Stimulated activated CD8-positive, alpha-beta memory T cell treated with anti-CD3 and anti-CD28 coated beads, Interleukin-7, amount 100 ng/mL, for 1 hour (primary cell): ENCODE data around the gene PTGS1.
A peak's percentile ranks its signal among the peaks of the same experiment; 100 is the strongest.
"Not testable (repeated sequence)": the region's sequence is repeated elsewhere in the genome, so short reads cannot be mapped to it uniquely, and the experiment has no call there.

ENCODE experiments used
- DNase-seq, 2 donors: peaks; one replicate each; pipeline ENCODE4 v3.0.0-alpha.2; 2020; ENCODE audit warnings: low read depth in 2 of 2

Gene PTGS1

GRCh38 chr9:122347348-122348287, 23.2 kb upstream of the PTGS1 start:
- DNase-seq, result no peak

DNA sequence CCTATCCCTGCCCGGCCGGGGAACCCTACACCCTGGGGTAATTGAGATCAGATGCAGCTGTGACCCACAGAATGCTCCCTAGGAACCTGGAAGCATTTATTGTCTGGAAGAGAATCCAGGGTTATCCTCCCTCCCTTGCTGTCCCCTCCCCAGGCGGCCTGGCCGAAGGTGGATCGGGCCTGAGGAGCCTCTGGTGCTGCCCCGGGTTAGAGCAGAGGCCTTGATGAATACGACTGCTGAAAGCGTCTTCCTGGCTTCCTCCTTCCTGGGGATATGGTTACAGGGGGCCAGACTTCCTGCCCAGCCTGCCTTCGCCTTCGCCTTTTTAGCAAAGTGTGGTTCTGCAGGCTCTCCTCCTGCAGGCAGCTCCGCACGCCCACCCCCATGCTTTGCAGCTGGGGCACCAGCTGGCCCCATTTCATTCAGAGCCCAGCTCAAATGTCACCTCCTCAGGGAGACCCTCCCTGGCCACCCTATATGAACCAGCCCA, 22.5 kb upstream of the PTGS1 start:
- no peak for DNase-seq

DNA sequence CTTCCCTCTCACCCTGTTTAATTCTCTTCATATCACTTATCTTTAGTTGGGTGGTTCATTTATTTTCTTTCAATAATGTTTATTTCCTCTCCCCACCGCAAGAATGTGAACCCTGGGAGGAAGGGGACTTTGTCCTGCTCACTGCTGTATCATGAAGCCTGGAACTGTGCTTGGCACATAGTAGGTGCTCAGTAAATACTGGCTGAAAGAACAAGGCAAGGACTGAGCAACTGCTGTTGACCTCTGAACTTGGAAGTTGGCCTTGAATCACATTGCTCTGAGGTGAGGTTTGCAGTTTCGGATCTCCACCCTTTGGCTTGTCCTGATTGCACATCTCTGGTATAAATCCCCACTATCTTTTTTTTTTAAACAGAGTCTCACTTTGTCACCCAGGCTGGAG, 22.0 kb upstream of the PTGS1 start:
- no peak for DNase-seq

- DNase-seq, result no peak
These were observed 21.6 kb upstream of the PTGS1 start for GRCh38 chr9:122349201-122349600.

DNA sequence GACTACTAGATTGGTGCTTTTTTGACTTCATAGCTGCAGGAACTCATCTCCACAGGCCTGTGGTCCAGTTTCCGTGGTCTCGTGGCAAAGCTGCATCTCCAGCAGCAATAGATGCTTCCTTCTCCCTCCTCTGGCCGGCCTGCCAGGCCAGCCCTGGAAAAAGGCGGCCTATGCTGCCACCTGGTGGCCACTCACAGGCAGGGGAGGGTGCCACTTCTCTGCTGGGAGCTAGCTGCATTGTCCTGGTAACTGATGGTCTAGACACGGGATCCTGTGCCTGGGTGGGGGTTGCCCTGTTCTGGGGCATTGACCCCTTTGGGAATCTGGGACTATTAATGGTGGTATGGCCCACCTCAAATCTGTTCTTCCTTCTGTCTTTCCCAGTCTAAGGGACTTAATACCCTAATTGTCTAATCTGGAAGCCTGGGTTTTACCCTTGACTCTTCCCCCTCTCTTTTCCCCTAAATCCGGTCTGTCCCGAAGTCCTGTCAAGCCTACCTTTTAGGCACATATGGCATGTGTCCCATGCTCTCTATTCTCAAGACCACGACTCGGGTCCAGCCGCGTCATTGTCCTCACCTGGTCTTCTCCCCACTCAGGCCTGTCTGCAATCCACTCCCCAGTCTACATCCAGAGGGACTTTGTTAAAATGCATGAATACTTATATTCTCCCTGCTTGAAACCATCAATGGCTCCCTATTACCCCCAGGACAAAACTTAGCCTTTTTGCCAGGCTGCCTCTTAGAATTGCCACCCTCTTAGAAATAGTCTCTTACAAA, 20.1 kb upstream of the PTGS1 start:
- peak; percentile 53 to 70 for DNase-seq

DNA sequence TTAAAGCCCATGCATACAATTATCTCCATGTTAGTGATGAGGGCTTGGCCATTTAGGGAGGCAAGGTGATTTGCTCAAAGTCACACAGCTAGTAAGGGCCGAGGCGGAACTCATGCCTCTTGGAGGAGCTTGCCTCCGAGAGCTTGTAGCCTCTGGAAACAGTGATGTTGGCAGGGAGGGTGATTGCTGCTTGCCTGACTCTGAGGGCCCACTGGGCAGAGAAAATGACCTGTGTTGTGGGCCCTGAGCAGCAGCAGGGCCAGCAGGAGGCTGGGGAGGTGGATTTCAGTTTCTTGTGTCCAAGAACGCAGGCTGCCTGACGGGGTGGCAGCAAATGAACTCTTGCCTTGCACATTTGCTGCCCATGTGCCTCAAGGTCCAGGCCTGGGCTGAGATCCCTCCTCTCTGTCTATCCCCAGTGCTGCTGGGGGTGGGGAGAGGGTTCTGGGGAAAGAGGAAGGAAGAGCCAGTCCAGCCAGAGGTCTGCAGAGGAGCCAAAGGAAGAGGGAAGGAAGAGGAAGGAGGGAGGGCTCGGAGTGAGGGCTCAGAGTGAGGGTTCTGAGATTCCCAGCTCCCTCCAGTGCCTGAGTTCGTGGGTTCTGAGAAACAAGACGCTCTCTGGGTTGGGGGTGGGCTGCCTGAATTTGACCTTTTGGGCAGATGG, 16.2 kb upstream of the PTGS1 start:
- DNase-seq, result no peak

DNA sequence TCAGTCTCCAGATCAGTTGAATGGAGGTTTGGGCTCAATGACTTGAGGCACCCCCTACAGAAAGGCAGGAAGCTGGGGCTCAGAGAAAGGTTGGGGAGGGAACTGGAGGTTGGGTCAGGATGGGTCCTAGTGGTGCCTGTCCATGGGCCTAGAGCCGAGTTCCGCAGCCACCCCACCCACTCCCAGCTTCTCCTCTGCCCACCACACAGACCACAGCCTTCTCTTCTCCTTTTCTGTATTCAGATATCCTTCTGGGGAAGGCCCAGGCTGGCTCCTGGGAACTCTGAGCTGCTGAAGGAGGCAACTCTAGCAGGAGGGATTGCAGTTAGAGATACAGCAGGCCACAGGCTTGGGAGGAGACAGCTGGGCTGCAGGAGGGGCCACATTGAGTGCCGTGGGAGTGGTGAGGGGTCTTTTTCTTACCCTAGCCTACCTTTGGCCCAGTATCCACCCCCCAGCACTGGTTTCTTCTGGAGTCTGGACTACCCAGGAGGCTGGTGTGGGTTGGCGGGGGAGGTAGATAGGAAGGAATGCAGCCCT, 15.4 kb upstream of the PTGS1 start:
- no peak for DNase-seq

DNA sequence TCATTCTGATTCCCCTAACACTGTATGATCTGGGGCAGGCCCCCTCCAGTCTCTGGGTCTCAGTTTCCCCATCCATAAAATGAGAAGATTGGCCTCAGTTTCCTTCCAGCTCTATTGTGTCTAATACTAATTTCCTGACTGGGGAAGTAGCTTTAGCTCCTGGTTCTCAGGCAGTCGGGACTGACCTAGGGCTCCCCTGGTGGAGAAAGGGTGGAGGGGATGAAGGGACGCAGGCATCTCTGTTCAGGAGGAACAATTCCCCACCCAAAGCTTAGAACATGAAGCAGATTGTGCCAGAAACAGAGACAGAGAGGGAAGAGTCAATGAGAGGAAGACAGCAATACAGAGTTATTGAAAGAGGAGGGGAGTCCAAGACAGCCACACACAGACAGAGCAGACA, 14.2 kb upstream of the PTGS1 start:
- no peak for DNase-seq

DNA sequence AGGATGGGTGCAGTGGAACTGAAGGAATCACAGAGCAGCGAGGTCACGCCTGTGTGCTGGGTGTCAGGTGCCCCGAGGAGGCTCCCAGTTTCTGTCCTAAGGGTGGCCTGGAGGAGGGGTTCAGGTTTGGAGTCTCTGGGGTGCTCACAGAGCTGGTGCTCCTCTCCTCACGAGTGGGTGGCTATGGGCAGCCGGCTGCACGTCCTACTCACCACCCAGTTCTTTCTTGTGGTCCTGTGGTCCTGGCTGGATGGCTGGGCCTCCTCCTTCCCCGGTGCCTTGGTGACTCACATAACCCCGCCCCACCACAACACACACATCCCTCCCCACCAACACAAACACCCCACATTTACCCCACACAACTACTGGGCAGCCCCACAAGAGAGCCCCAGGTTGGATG, 9.9 kb upstream of the PTGS1 start:
- DNase-seq, result no peak

- not testable (repeated sequence) for DNase-seq
These were observed 7.7 kb upstream of the PTGS1 start for GRCh38 chr9:122363131-122363530.

DNA sequence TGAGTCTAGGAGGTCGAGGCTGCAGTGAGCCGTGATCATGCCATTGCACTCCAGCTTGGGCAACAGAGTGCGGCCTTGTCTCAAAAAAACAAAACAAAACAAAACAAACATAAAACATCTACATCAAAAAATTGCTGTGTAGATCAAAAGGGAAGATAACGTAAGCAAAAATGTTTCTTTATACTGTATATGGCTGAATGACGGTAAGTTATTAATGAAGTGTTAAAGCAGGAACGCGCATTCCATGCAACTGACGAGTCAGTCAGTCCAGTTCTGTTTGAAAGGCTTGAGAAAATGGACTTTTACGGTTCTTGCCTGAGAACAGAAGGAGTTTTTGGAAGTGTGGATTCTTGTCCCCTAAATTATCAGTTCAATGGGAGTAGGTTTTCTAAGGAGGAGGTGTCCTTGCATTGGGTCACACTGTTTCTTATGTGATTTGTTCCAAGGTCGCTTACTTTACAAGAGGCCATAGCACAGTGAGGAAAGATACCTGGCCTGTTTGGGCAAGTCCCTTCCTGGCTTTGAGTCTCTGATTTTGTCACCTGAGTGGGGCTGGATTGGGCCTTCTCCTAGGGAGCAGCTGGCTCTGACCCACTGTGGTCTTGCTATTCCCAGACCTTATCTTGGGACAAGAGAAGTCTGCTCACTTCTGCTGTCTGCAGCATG, 6.6 kb upstream of the PTGS1 start:
- no peak for DNase-seq

DNA sequence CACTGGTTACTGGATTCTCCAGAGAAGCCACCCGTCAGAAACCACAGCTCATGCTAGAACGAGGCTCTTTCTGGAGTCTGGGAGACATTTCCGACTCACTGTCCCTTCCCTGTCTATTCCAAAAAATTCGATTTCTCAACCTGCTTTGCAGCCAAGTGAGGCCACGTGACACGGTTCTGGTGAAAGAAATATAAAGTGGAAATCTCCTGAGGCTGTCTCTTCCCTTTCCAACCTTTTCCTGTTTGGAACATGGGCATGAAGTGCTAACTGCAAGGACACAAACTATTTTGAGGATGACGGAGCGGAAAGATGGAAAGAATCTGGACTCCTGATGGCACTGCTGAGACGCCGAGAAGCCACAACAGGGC, 6.1 kb upstream of the PTGS1 start:
- DNase-seq, result no peak

DNA sequence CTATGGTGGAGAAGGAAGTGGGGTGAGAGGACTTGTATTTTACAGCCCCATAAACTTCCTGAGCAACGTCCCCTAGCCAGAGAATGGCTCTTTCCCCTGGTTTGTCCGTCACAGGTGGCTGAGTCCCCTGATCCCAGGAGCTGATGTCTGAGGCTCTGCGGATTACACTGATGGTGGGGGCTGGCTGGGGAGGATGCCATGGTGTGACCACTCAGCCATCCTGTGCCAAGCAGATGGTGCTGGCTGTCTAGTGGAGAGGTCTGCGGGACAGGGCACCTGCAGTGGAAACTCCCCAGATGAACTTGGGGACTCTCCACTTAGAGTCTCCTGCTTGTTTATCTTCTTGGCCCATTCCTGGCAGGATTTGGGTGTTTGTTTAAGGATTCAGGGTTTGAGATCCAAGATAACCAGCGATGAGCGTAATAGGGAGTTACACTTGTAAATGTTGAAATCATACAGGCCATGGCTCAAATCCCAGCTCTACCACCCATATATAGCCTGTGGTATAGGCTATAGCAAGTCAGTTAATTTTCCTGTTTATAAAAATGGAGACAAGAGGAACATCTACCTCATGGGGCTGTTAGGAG, 4.7 kb upstream of the PTGS1 start:
- DNase-seq, result no peak

GRCh38 chr9:122367065-122367464, 3.8 kb upstream of the PTGS1 start:
- DNase-seq, result no peak

- no peak for DNase-seq
These were observed 2.9 kb upstream of the PTGS1 start for GRCh38 chr9:122367774-122368460.

- no peak for DNase-seq
These were observed 2.2 kb upstream of the PTGS1 start for GRCh38 chr9:122368642-122369041.

GRCh38 chr9:122370303-122370702, 521 bp upstream of the PTGS1 start:
- DNase-seq, result no peak

- no peak for DNase-seq
These were observed 1.0 kb downstream of the PTGS1 start for GRCh38 chr9:122371846-122372245.

GRCh38 chr9:122372856-122373845, 2.3 kb downstream of the PTGS1 start:
- no peak for DNase-seq
